Sigmoid colon (tissue), 7 donors: ENCODE results near the gene CEACAM16. TPM values are rescaled to one million over a fixed set of nuclear protein-coding genes. Genes with fewer than 3 reads are reported as not detected.

Experiments
- DNase-seq: peaks from one replicate; pipeline ENCODE4 v3.0.0-alpha.2; 2019
- H3K27ac ChIP-seq, 4 donors: fragments of 200-600 bp; sonication (generic); one replicate each; pipeline ENCODE4 v1.5.1; 2016 to 2019; ENCODE audit warnings: mild to moderate bottlenecking in 1 of 4
- H3K27me3 ChIP-seq, 3 donors: fragments of 200-600 bp; sonication (generic); one replicate each; pipeline ENCODE4 v1.5.1; 2019; ENCODE audit warnings: mild to moderate bottlenecking in 1 of 3
- H3K36me3 ChIP-seq, 4 donors: fragments of 200-600 bp; sonication (generic); one replicate each; pipeline ENCODE4 v1.5.1; 2016 to 2019
- H3K4me1 ChIP-seq, 4 donors: fragments of 200-600 bp; sonication (generic); one replicate each; pipeline ENCODE4 v1.5.1; 2017 to 2019
- H3K4me3 ChIP-seq, 4 donors: fragments of 200-600 bp; sonication (generic); one replicate each; pipeline ENCODE4 v1.5.1; 2017 to 2019; ENCODE audit warnings: mild to moderate bottlenecking in 2 of 4, moderate library complexity in 1 of 4
- H3K9me3 ChIP-seq, 4 donors: fragments of 200-600 bp in 3 of 4; sonication (generic) in 3 of 4; one replicate each; pipeline versions ENCODE4 v1.5.1 to v1.6.1; 2013 to 2019
- CTCF ChIP-seq, 4 experiments: fragments of 450-650 bp in 3 of 4; fragments of 200-600 bp in 1 of 4; IDR thresholded peaks; one replicate each; pipeline ENCODE4 v1.5.1; 2016 to 2019; ENCODE audit warnings: antibody characterized with exemption in 4 of 4, mild to moderate bottlenecking in 3 of 4, moderate library complexity in 2 of 4
- EP300 ChIP-seq, 4 donors: sonication (generic); formaldehyde crosslinking; IDR thresholded peaks; one replicate each; pipeline ENCODE4 v1.6.1; 2017; ENCODE audit warnings: antibody characterized with exemption in 4 of 4
- POLR2A ChIP-seq, 2 donors: fragments of 450-650 bp; IDR thresholded peaks; one replicate each; pipeline ENCODE4 v1.6.1; 2016; ENCODE audit warnings: antibody characterized with exemption in 2 of 2, mild to moderate bottlenecking in 2 of 2, moderate library complexity in 2 of 2
- POLR2AphosphoS5 ChIP-seq, 4 donors: sonication (generic); formaldehyde crosslinking; IDR thresholded peaks; one replicate each; pipeline ENCODE4 v1.6.1; 2017; ENCODE audit warnings: antibody characterized with exemption in 4 of 4
- WGBS, 2 donors: extraction: QIAGEN DNeasy Blood & Tissue Kit; methylation state at CpG; one replicate each; pipeline ENCODE4 v1.1.7; 2013; 5-methylcytosine and 5-hydroxymethylcytosine counted together
- intact Hi-C: fragments of 100-400 bp; cut with DNase I; formaldehyde crosslinking; loops from one replicate; pipeline ENCODE4 v1.15.1; 2023
- polyA plus RNA-seq, 3 donors: library from polyadenylated mRNA; stranded (reverse); fragments of 200-250 nt; gene quantifications; one replicate each; pipeline ENCODE4 v1.2.3, GENCODE V29; 2013
- total RNA-seq, 4 donors: library from RNA; depleted of rRNA; stranded (reverse); fragments of >200 nt; gene quantifications; one replicate each; pipeline ENCODE4 v1.1.0, GENCODE V29; 2016
- donor health status: healthy with polysubstance abuse.
- donor health status: Bipolar disorder and iron deficiency.
- donor health status: healthy.

CEACAM16 gene
- total and polyA plus RNA-seq, 7 donors, result not detected

- DNase-seq, result no peak
- intact Hi-C loops, result no loop called here
- 92 to 94% methylated on average over 2 of the region's 2 CpGs for WGBS, 2 donors
- Histone ChIP-seq H3K4me1 (peaks cover 0 to 38% (median 36%) of the 10 kb centered on the region in 4 donors), H3K27me3 (no peaks in the 10 kb centered on the region), H3K36me3 (no peaks in the 10 kb centered on the region), H3K4me3 (no peak overlapping the region), H3K9me3 (no peaks in the 10 kb centered on the region), H3K27ac (no peak overlapping the region)
- TF ChIP-seq CTCF (IDR thresholded peaks at IDR 0.05), result no peak
- no peak for TF ChIP-seq EP300 (IDR thresholded peaks at IDR 0.05)
- no peak for TF ChIP-seq POLR2A (IDR thresholded peaks at IDR 0.05)
- TF ChIP-seq POLR2AphosphoS5 (IDR thresholded peaks at IDR 0.05), result no peak
These were observed 39.2 kb downstream of the CEACAM16 start for GRCh38 chr19:44738136-44738535.

GRCh38 chr19:44738603-44739558, 39.9 kb downstream of the CEACAM16 start:
- no peaks in the 10 kb centered on the region for H3K36me3 ChIP-seq
- peak overlapping the region in 3 of 4 donors; percentile 10 to 21 (median 18) for H3K27ac ChIP-seq
- intact Hi-C loops, result no loop called here
- no peaks in the 10 kb centered on the region for H3K9me3 ChIP-seq
- H3K27me3 ChIP-seq, result no peaks in the 10 kb centered on the region
- 36 to 48% methylated on average over 11 of the region's 11 CpGs for WGBS, 2 donors
- TF ChIP-seq EP300 (IDR thresholded peaks at IDR 0.05), result no peak
- TF ChIP-seq CTCF (IDR thresholded peaks at IDR 0.05), result no peak
- TF ChIP-seq POLR2AphosphoS5 (IDR thresholded peaks at IDR 0.05), result no peak
- no peak for TF ChIP-seq POLR2A (IDR thresholded peaks at IDR 0.05)
- no peak for DNase-seq
- no peak overlapping the region for H3K4me3 ChIP-seq
- peaks cover 0 to 44% (median 43%) of the 10 kb centered on the region in 4 donors for H3K4me1 ChIP-seq

GRCh38 chr19:44740351-44740824, 41.4 kb downstream of the CEACAM16 start:
- no peaks in the 10 kb centered on the region for H3K27me3 ChIP-seq
- peak overlapping the region; percentile 89 to 98 (median 93) for H3K27ac ChIP-seq
- peaks cover 0 to 59% (median 55%) of the 10 kb centered on the region in 4 donors for H3K4me1 ChIP-seq
- H3K4me3 ChIP-seq, result no peak overlapping the region
- no peaks in the 10 kb centered on the region for H3K9me3 ChIP-seq
- 36 to 53% methylated on average over 3 of the region's 3 CpGs for WGBS, 2 donors
- no peaks in the 10 kb centered on the region for H3K36me3 ChIP-seq
- intact Hi-C loops, result loop anchor here (2.0 kb wide), 1 partner anchor 16 kb away; no protein-coding TSS in a partner anchor
- no peak for DNase-seq
- TF ChIP-seq POLR2A (IDR thresholded peaks at IDR 0.05) (no peak), POLR2AphosphoS5 (IDR thresholded peaks at IDR 0.05) (no peak), EP300 (IDR thresholded peaks at IDR 0.05) (no peak), CTCF (IDR thresholded peaks at IDR 0.05) (no peak)

- Histone ChIP-seq H3K9me3 (no peaks in the 10 kb centered on the region), H3K27me3 (no peaks in the 10 kb centered on the region), H3K27ac (peak overlapping the region; percentile 89 to 98 (median 93)), H3K4me1 (peaks cover 0 to 67% (median 62%) of the 10 kb centered on the region in 4 donors), H3K4me3 (no peak overlapping the region), H3K36me3 (no peaks in the 10 kb centered on the region)
- 18 to 52% methylated on average over 6 of the region's 6 CpGs for WGBS, 2 donors
- TF ChIP-seq POLR2A (IDR thresholded peaks at IDR 0.05) (no peak), CTCF (IDR thresholded peaks at IDR 0.05) (no peak)
- intact Hi-C loops, result loop anchor here (2.0 kb wide), 1 partner anchor 16 kb away; no protein-coding TSS in a partner anchor
- no peak for DNase-seq
These were observed 42.3 kb downstream of the CEACAM16 start for GRCh38 chr19:44741258-44741731.
